MM.1S (cell line): ENCODE data around the gene PLIN3.

Experiments
- DNase-seq: peaks from one replicate; pipeline ENCODE4 v3.0.0-alpha.2; 2015
- H2AFZ ChIP-seq: fragments of 300-600 bp; sonication (generic); 2 replicates; pipeline ENCODE4 v1.6.0; 2016; ENCODE audit warnings: antibody characterized with exemption, low read length
- H3F3A ChIP-seq: fragments of 300-600 bp; sonication (generic); 2 replicates; pipeline ENCODE4 v1.6.1; 2016; ENCODE audit warnings: mild to moderate bottlenecking, antibody characterized with exemption, low read length, moderate library complexity, mixed read lengths; ENCODE audit not compliant: insufficient read depth
- H3K27ac ChIP-seq: fragments of 300-600 bp; sonication (generic); 2 replicates; pipeline ENCODE4 v1.5.1; 2016; ENCODE audit warnings: mild to moderate bottlenecking, low read length
- H3K27me3 ChIP-seq: fragments of 300-600 bp; sonication (generic); replicated peaks from 2 replicates; pipeline ENCODE4 v1.6.0; 2016; ENCODE audit warnings: low read length; ENCODE audit not compliant: insufficient read depth
- H3K36me3 ChIP-seq: fragments of 300-600 bp; sonication (generic); replicated peaks from 2 replicates; pipeline ENCODE4 v1.6.1; 2016; ENCODE audit warnings: mild to moderate bottlenecking, low read length, mixed read lengths; ENCODE audit not compliant: insufficient read depth
- H3K4me1 ChIP-seq: fragments of 300-600 bp; sonication (generic); 2 replicates; pipeline ENCODE4 v1.6.1; 2016; ENCODE audit warnings: low read length, mixed read lengths
- H3K4me2 ChIP-seq: fragments of 300-600 bp; sonication (generic); 2 replicates; pipeline ENCODE4 v1.6.0; 2016; ENCODE audit warnings: low read depth, low read length
- H3K4me3 ChIP-seq: fragments of 300-600 bp; sonication (generic); 2 replicates; pipeline ENCODE4 v1.5.1; 2016; ENCODE audit warnings: low read length, mixed read lengths
- H3K79me2 ChIP-seq: fragments of 300-600 bp; sonication (generic); 2 replicates; pipeline ENCODE4 v1.6.1; 2016; ENCODE audit warnings: mixed run types, low read length, mixed read lengths
- H3K9ac ChIP-seq: fragments of 300-600 bp; sonication (generic); 2 replicates; pipeline ENCODE4 v1.6.1; 2016; ENCODE audit warnings: low read length, mixed read lengths
- H3K9me2 ChIP-seq: fragments of 300-600 bp; sonication (generic); replicated peaks from 2 replicates; pipeline ENCODE4 v1.6.1; 2016; ENCODE audit warnings: mild to moderate bottlenecking, low read length, mixed read lengths; ENCODE audit not compliant: insufficient read depth
- H3K9me3 ChIP-seq: fragments of 300-600 bp; sonication (generic); replicated peaks from 2 replicates; pipeline ENCODE4 v1.6.1; 2016; ENCODE audit warnings: mild to moderate bottlenecking, low read length, mixed read lengths; ENCODE audit not compliant: insufficient read depth
- H4K20me1 ChIP-seq: fragments of 300-600 bp; sonication (generic); 2 replicates; pipeline ENCODE4 v1.6.1; 2016; ENCODE audit warnings: mild to moderate bottlenecking, low read length, moderate library complexity, mixed read lengths; ENCODE audit not compliant: insufficient read depth
- EZH2 ChIP-seq: fragments of 300-600 bp; sonication (generic); optimal IDR thresholded peaks from 2 replicates; pipeline ENCODE3; 2017; ENCODE audit warnings: low read depth, mild to moderate bottlenecking, antibody characterized with exemption, low read length, mixed read lengths
- EZH2phosphoT487 ChIP-seq: fragments of 300-600 bp; sonication (generic); IDR thresholded peaks from 2 replicates; pipeline ENCODE4 v1.6.1; 2018; ENCODE audit warnings: antibody characterized with exemption, low read length
- TF ChIP-seq, protein P1 (sequence below): fragments of 300-600 bp; sonication (generic); IDR thresholded peaks from 2 replicates; pipeline ENCODE4 v1.5.1; 2016; ENCODE audit warnings: antibody characterized with exemption, low read length, mixed read lengths

The PLIN3 gene

DNA sequence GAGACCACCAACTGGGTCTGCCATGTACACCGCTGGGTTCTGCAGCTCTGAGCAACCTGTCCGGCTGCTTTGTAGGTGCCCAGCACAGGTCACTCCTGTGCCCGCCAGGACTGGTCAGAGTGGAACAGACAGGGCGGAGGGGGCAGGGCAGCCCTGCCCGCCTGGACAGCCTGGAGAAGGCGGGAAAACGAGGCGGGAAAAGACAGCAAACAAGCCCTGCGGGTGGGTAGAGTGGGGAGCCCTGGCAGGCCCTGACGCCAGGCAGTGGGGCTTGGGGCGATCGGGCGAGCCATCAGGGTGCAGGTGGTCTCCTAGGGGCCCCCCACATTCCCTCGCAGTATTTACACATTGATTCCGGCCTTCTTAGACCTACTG lies 41.3 kb upstream of the PLIN3 start:
- no peaks in the 10 kb centered on the region for H3K36me3 ChIP-seq
- H3K4me2 ChIP-seq: peak overlapping the region; percentile 63; the same call in 1 of the 2 replicates
- DNase-seq: no peak
- H3K4me3 ChIP-seq: no peak overlapping the region
- peak overlapping the region; percentile 47 for H2AFZ ChIP-seq
- TF ChIP-seq EZH2phosphoT487 (no peak), EZH2 (no peak)
- TF ChIP-seq, protein P1, sequence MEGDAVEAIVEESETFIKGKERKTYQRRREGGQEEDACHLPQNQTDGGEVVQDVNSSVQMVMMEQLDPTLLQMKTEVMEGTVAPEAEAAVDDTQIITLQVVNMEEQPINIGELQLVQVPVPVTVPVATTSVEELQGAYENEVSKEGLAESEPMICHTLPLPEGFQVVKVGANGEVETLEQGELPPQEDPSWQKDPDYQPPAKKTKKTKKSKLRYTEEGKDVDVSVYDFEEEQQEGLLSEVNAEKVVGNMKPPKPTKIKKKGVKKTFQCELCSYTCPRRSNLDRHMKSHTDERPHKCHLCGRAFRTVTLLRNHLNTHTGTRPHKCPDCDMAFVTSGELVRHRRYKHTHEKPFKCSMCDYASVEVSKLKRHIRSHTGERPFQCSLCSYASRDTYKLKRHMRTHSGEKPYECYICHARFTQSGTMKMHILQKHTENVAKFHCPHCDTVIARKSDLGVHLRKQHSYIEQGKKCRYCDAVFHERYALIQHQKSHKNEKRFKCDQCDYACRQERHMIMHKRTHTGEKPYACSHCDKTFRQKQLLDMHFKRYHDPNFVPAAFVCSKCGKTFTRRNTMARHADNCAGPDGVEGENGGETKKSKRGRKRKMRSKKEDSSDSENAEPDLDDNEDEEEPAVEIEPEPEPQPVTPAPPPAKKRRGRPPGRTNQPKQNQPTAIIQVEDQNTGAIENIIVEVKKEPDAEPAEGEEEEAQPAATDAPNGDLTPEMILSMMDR: no peak
- peaks cover 7% of the 10 kb centered on the region for H3K4me1 ChIP-seq
- H3K27ac ChIP-seq: no peak overlapping the region
- peaks cover 36% of the 10 kb centered on the region for H3K79me2 ChIP-seq
- H3F3A ChIP-seq: peaks cover 5% of the 10 kb centered on the region; the same call in 1 of the 2 replicates
- H3K27me3 ChIP-seq: no peaks in the 10 kb centered on the region
- H3K9ac ChIP-seq: peak overlapping the region; percentile 90; the same call in 1 of the 2 replicates
- H3K9me2 ChIP-seq: no peaks in the 10 kb centered on the region
- 0 out of 2 replicates have a peak, but pooled peaks cover 3% of the 10 kb centered on the region for H4K20me1 ChIP-seq
- no peaks in the 10 kb centered on the region for H3K9me3 ChIP-seq

- H3K36me3 ChIP-seq: no peaks in the 10 kb centered on the region
- no peak overlapping the region for H2AFZ ChIP-seq
- 0 out of 2 replicates have a peak, but pooled peaks cover 3% of the 10 kb centered on the region for H4K20me1 ChIP-seq
- peaks cover 7% of the 10 kb centered on the region for H3K4me1 ChIP-seq
- no peak for TF ChIP-seq EZH2phosphoT487
- no peak for TF ChIP-seq EZH2
- TF ChIP-seq, protein P1: no peak
- DNase-seq: no peak
- H3K9ac ChIP-seq: no peak overlapping the region
- H3K9me3 ChIP-seq: no peaks in the 10 kb centered on the region
- no peaks in the 10 kb centered on the region for H3K9me2 ChIP-seq
- H3K4me2 ChIP-seq: no peak overlapping the region
- H3K27ac ChIP-seq: no peak overlapping the region
- no peaks in the 10 kb centered on the region for H3K27me3 ChIP-seq
- H3K4me3 ChIP-seq: no peak overlapping the region
- H3F3A ChIP-seq: peaks cover 5% of the 10 kb centered on the region; the same call in 1 of the 2 replicates
- peaks cover 32% of the 10 kb centered on the region for H3K79me2 ChIP-seq
Measured at GRCh38 chr19:4908360-4908759, 40.9 kb upstream of the PLIN3 start.

- Histone ChIP-seq H2AFZ (no peak overlapping the region), H3K27ac (no peak overlapping the region), H3K4me1 (peaks cover 7% of the 10 kb centered on the region)
Measured at GRCh38 chr19:4906963-4907362, 39.5 kb upstream of the PLIN3 start.

More at GRCh38 chr19:4906963-4907362, 39.5 kb upstream of the PLIN3 start:
- Histone ChIP-seq H3K4me3 (no peak overlapping the region), H3K27me3 (no peaks in the 10 kb centered on the region; the same call in 1 of the 2 replicates), H4K20me1 (0 out of 2 replicates have a peak, but pooled peaks cover 3% of the 10 kb centered on the region), H3K9me2 (no peaks in the 10 kb centered on the region), H3K36me3 (no peaks in the 10 kb centered on the region), H3K9me3 (no peaks in the 10 kb centered on the region), H3K9ac (no peak overlapping the region), H3F3A (peaks cover 5% of the 10 kb centered on the region; the same call in 1 of the 2 replicates), H3K4me2 (no peak overlapping the region), H3K79me2 (peaks cover 18% of the 10 kb centered on the region)
- TF ChIP-seq EZH2phosphoT487: no peak
- no peak for TF ChIP-seq EZH2
- TF ChIP-seq, protein P1: no peak
- DNase-seq: no peak
